Measurements from ENCODE around the gene DNAH14.

DNAH14 gene

DNA sequence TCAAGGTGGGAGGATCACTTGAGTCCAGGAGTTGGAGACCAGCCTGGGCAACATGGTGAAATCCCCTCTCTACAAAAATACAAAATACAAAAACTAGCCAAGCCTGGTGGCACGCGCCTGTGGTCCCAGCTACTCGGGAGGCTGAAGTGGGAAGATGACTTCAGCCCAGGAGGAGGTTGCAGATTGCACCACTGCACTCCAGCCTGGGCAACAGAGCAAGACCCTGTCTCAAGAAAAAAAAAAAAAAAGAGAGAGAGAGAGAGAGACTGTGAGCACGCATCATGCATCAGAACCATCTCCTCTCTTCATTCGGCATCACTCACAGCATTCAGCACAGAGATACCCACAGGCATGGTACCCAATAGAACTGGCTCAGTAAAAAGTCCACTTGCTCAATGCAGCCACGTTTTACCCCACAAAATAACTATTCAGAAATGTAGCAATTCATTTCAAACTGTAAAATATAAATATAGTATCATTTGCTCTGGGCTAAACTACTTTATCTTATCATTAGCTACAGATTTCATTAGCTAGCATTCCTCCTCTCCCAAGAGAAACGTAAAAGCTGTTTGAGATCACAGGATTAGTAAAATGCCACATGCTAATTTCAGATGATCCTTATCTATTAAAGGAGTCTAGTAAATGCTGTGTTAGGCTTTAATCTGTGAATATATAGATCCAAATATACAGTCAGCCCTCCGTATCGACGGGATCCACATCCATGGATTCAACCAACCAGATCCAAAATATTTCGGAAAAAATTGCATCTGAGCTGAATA lies 486.7 kb downstream of the DNAH14 start:
- H3K9me3 Mint-ChIP-seq, result peaks cover 0 to 1% of the 10 kb centered on the region in 2 donors
- H3K4me3 Mint-ChIP-seq, result no peak overlapping the region
- DNase-seq (no peak), ATAC-seq (replicated peaks) (no peak)
- peaks cover 30 to 53% of the 10 kb centered on the region in 2 donors for H3K36me3 Mint-ChIP-seq
- H3K27me3 Mint-ChIP-seq, result no peaks in the 10 kb centered on the region
- H3K27ac Mint-ChIP-seq, result no peak overlapping the region
- H3K4me1 Mint-ChIP-seq, result peaks cover 13 to 34% of the 10 kb centered on the region in 2 donors

DNA sequence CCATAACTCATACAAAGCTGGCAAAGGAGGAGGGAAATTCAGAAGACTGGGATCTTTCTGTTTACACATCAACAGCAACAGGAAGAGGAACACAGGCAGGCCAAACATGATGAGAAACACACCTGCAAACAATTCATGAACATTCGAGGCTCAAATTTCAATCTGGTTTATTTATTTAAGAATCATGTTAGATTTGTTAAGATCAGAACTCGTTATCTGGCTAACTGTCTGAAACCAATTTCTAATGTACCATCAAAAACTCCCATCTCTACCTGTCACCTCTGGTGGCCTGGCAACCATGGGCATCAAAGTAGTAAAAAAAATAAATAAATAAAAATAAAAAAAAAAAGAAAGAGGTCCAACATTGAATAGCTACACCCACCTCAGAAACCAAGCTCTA lies 488.6 kb downstream of the DNAH14 start:
- ATAC-seq (replicated peaks), result no peak
- Mint-ChIP-seq H3K4me3 (no peak overlapping the region), H3K9me3 (peaks cover 0 to 1% of the 10 kb centered on the region in 2 donors), H3K27ac (peak overlapping the region; percentile 27), H3K27me3 (no peaks in the 10 kb centered on the region), H3K36me3 (peaks cover 26 to 56% of the 10 kb centered on the region in 2 donors), H3K4me1 (peaks cover 18 to 47% of the 10 kb centered on the region in 2 donors)
- no peak for DNase-seq

DNA sequence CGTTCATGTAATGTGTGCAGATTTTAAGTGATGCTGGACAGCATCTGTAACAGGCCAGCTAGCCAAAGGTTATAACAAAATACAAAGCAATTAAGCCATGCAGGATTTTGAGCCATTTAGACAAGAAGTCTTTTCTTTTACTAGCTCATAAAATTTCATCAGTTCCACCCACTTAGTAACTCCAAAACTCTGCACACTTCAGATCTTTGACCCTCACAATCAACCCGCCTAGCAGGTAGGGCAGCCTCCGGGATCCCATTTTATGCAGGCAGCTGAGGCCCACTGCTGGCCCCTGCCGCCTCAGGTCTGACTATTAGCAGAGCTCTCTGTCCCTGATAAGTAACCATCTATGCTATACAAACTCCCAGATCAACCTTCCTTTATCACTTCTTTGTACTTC lies 489.1 kb downstream of the DNAH14 start:
- peaks cover 28 to 58% of the 10 kb centered on the region in 2 donors for H3K36me3 Mint-ChIP-seq
- no peaks in the 10 kb centered on the region for H3K27me3 Mint-ChIP-seq
- no peak overlapping the region for H3K27ac Mint-ChIP-seq
- ATAC-seq (replicated peaks), result no peak
- DNase-seq, result no peak
- peaks cover 23 to 51% of the 10 kb centered on the region in 2 donors for H3K4me1 Mint-ChIP-seq
- H3K9me3 Mint-ChIP-seq, result peaks cover 0 to 1% of the 10 kb centered on the region in 2 donors
- no peak overlapping the region for H3K4me3 Mint-ChIP-seq

DNA sequence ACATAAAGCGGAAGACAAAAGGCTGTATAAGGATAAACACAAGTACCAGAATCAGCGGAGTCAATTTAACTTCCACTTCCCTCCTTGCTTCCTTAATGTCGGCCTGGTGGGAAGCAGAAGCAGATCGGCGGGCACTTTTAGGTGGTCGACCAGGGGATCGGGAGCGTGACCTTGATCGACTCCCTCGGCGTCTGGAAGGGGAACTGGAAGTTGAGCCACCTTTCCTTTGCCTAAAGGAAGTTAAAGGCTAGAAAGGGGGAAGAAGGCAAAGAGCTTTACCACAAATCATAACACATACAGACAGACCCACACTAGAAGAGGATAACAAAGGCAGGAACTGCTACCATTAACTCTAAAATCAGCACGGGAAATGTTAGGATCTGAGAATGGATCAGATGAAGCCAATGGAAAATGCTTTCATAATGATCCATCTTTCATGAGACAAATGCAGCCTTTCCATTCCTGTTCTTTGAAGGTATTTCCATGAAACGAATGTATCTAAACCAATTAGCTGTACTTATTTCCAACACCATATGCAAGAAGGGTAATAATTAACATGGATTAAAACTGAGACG lies 492.6 kb downstream of the DNAH14 start:
- no peak for DNase-seq
- no peak overlapping the region for H3K4me3 Mint-ChIP-seq
- ATAC-seq (replicated peaks), result no peak
- peaks cover 33 to 57% of the 10 kb centered on the region in 2 donors for H3K4me1 Mint-ChIP-seq
- H3K27ac Mint-ChIP-seq, result peak overlapping the region; percentile 63
- H3K36me3 Mint-ChIP-seq, result peaks cover 14 to 33% of the 10 kb centered on the region in 2 donors
- H3K9me3 Mint-ChIP-seq, result no peaks in the 10 kb centered on the region
- no peaks in the 10 kb centered on the region for H3K27me3 Mint-ChIP-seq

DNA sequence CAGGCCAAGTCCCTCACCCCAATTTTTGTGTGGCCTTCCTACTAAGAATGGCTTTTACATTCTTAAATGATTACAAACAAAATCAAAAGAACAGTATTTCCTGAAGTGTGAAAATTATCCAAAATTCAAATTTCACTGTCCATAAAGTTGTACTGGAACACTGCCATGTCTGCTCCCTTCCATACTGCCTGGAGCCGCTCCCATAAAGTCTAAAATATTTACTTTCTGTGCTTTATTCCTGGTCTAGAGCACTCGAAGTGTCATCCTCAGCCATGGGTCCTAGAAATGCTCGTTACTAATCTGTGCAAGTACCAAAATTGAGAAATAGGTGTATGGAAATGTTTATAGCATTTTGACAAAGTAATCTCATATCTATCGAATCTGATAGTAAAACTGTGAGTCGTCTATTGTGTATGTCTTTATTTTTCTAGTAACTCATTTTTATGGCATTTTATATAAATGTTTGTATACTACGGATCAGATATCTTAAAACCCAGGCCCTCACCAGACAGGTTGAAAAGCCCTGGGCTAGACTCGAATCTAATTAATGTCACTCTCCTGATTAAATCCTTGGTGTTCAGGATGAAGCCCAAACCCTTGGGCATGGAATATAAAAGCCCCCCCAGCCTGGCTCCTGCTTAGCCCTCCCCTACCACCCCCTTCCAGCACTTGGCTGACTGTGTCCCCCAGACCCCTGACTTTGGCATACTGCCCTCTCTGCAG lies 493.5 kb downstream of the DNAH14 start:
- H3K36me3 Mint-ChIP-seq, result peaks cover 10 to 30% of the 10 kb centered on the region in 2 donors
- no peaks in the 10 kb centered on the region for H3K27me3 Mint-ChIP-seq
- ATAC-seq (replicated peaks), result no peak

DNA sequence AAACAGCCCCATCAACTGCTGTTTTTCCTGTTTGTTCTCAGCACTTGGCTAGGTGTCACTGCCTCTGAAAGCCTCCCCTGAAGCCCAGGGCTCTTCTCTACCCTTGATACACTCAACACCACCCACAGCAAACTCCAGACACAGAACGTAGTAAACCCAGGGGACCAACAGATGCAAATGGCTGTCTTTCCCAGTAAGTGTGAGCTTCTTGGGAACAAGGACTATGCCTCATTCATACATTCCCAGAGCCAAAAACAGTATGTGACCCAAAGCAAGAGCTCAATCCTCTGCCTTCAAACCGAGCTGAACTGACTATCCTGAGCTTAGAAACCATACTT lies 494.0 kb downstream of the DNAH14 start:
- no peak for ATAC-seq (replicated peaks)
- Mint-ChIP-seq H3K27me3 (no peaks in the 10 kb centered on the region), H3K4me1 (peaks cover 33 to 55% of the 10 kb centered on the region in 2 donors), H3K9me3 (no peaks in the 10 kb centered on the region), H3K27ac (peak overlapping the region; percentile 52), H3K36me3 (peaks cover 6 to 24% of the 10 kb centered on the region in 2 donors), H3K4me3 (no peak overlapping the region)
- no peak for DNase-seq

More for the DNA sequence above, 493.5 kb downstream of the DNAH14 start:
- no peak for DNase-seq
- Mint-ChIP-seq H3K4me1 (peaks cover 33 to 57% of the 10 kb centered on the region in 2 donors), H3K4me3 (no peak overlapping the region), H3K27ac (peak overlapping the region; percentile 52), H3K9me3 (no peaks in the 10 kb centered on the region)

DNA sequence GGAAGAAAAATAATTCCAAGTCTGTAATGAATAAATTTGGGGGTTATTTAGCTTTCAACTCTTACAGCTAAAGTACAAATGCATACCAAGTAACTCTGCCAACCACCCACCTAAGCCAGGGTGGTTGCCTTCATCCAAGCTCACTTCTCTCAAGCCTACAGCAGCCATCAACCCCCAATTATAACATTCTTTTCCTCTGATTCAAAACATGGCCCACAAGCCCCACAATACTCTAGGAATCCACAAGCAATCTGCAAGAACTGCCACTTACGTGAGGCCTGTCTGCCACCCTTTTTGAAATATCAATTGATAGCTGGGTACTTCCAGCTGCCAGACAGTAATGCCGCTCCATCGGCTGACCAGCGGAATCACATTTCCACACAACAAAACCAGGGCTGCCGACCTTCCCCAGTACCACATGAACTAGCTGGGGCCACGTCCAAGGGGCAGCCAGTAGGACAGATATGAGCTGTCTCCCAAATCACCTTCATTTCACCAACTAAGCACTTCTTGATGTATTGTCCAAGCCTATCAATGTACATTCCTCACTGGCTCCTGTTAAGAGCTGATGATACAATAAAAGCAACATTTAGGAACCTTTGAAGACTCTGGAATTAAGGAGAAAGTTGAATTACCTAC lies 495.2 kb downstream of the DNAH14 start:
- Mint-ChIP-seq H3K27ac (no peak overlapping the region), H3K4me3 (no peak overlapping the region), H3K36me3 (peaks cover 6 to 18% of the 10 kb centered on the region in 2 donors), H3K9me3 (no peaks in the 10 kb centered on the region), H3K27me3 (no peaks in the 10 kb centered on the region), H3K4me1 (peaks cover 30 to 56% of the 10 kb centered on the region in 2 donors)
- no peak for DNase-seq
- no peak for ATAC-seq (replicated peaks)

DNA sequence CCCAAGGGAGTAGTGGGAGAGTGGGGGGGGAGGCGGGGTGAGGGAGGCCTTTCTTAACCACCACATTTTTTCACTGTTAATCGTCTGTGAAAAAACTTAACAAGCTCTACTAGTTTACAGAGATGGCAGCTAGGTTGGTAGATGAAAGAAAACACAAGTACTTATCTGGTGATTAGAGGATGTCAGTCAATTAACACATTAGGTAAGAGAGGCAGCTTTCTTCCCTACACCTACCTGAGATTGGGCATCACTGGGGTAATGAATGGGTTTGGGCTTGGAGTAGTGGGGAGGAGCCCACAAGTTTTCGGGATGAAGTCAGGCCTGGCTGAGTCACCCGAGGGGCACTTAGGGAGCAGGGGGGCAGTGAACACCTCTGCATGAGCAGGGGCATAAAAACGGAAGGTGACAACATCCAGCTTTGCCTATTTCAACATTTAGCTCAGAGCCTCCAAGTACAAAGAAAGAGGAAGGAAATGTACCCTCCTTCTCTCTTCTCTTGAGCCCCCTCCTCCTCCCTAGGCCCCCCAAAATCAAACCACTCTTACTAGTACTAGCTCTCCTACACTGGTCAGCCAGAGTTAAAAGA lies 495.8 kb downstream of the DNAH14 start:
- peak overlapping the region; percentile 67 for H3K27ac Mint-ChIP-seq
- no peaks in the 10 kb centered on the region for H3K9me3 Mint-ChIP-seq
- H3K36me3 Mint-ChIP-seq, result peaks cover 6 to 18% of the 10 kb centered on the region in 2 donors
- peaks cover 30 to 56% of the 10 kb centered on the region in 2 donors for H3K4me1 Mint-ChIP-seq
- DNase-seq (no peak), ATAC-seq (replicated peaks) (no peak)
- no peaks in the 10 kb centered on the region for H3K27me3 Mint-ChIP-seq
- H3K4me3 Mint-ChIP-seq, result peak overlapping the region; percentile 6 to 83

DNA sequence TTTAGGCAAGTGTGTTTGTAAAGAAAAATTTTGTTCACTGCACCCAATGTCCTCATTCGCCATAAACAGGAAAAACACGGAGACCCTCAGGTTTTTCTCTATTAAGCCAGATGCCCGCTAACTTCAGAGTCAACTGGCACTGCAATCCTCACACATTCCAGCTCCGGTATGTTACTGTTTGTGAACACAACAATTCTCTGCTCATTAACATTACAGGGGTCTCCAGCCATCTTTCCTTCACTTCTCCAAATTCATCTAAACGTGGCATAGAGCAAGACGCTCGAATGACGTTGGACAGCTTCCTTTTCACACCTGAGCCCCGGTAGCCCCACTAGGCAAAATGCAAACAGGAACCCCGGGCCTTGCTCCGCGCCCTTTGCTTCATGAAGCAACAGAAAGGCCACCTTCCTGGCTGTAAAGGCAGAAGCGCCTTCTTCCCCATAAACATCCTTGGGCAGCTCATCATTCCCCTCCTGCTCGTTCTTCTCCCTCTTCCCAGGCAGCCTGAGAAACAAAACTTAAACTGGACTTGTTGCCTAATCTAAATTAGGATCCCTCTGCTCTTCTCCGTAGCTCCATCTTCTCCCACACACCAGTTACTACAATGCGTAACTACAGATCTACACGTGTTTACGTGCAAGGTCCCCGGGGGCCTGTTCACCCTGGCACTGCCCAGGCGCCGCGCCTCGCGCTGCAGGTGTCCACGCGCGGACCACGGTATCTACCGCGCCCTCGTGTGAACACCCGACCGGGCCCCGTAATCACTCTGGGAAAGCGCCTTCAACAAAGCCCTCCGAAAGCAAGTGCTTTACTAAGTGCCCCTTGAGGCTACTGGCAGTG lies 497.1 kb downstream of the DNAH14 start:
- Mint-ChIP-seq H3K9me3 (no peaks in the 10 kb centered on the region), H3K4me3 (peak overlapping the region; percentile 83 to 86), H3K27ac (peak overlapping the region; percentile 49), H3K4me1 (peaks cover 30 to 56% of the 10 kb centered on the region in 2 donors), H3K27me3 (no peaks in the 10 kb centered on the region), H3K36me3 (peaks cover 6 to 18% of the 10 kb centered on the region in 2 donors)
- DNase-seq, result no peak
- peak; percentile 24 to 32 for ATAC-seq (replicated peaks)

DNA sequence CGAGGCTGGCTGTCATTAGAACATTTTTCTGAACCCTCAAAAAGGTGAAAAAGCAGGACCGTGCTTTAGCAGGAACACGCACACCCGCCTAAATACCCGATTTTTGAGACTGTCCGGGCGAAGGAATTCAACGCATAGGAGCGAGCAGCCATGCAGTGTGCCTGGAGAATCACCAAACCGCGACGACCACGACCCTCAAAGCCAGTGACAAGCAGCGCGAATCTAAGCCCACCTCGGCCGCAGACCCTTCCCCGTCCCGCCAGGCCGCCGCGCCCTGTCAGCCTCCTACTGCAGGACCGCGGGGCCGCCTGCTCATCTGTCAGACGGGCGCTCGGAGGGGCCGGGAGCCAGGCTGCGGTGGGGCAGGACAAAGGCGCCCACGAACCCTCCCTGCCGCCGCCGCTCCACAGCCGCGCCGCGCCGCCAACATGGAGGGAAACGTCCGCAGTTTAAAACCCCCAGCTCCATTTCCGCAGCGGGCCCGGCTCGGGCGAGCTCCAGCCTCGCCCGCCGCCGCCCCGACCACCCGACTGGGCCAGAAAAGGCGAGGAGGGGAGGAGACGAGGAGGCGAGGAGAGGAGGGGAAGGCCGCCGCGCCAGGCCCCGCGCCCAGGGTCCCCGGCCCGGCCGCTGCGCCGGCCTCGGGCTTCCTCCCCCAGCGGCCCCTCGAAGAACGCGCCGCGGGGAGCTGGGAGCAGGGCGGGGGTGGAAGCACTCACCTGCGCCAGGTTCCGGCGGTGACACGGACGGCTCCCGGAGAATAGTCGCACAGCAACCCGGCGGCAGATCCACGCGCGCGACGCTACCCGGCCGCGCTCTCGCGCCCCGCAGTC lies 498.0 kb downstream of the DNAH14 start, which contains the start of gene LBR:
Gene LBR, minus strand, starts transcription at position 804 of the 833 bp plus-strand sequence. CDS start 3,963 bp downstream, outside the sequence.
- ATAC-seq (replicated peaks) (peak; percentile 19 to 24), DNase-seq (no peak)
- Mint-ChIP-seq H3K9me3 (no peaks in the 10 kb centered on the region), H3K36me3 (peaks cover 6 to 14% of the 10 kb centered on the region in 2 donors), H3K4me3 (peak within 1 kb of the TSS; percentile 83 to 86), H3K27ac (peak within 1 kb of the TSS; percentile 88), H3K4me1 (peaks cover 24 to 48% of the 10 kb centered on the region in 2 donors), H3K27me3 (no peaks in the 10 kb centered on the region)

DNA sequence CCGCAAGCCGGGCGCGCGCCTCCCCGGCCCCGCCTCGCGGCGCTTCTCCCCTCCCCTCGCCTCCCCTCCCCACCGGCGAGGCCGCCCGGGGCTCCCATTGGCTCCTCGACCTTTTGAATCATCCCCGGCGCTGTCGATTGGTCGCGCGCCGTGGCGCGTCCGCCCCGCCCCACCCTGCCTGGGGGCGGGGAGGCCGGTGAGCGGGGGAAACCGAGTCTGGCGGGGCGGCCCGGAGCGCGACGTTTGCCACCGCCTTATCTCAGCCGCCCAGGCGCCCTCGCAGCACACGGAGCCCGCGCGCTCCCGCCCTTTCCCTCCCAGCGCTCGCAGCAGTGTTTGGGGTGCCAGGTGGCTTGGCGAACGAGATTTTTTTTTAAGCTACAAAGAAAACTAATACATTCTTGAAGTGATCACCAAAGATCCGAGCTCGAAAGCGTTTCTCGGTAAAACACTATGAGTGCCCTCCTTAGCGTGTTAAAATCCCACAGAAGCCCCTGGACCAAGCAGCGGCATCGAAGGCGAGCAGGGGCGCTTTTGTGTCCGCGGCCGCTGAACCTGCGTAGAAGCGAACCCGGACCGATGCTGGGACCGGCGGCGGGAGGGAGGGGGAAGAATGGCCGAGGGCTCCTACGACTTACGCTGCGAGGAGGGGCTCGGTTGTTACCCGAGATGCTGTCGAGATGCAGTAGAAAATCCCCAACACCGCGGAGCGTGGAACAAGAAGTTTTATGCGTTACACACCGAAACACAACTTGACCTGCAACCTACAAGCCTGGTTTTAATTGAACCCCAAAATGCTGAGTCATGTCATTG lies 498.8 kb downstream of the DNAH14 start:
- peak overlapping the region; percentile 88 for H3K27ac Mint-ChIP-seq
- DNase-seq (peak; percentile 87), ATAC-seq (replicated peaks) (peak; percentile 89 to 92)
- H3K4me3 Mint-ChIP-seq, result peak overlapping the region; percentile 80 to 83
- H3K27me3 Mint-ChIP-seq, result no peaks in the 10 kb centered on the region
- peaks cover 23 to 42% of the 10 kb centered on the region in 2 donors for H3K4me1 Mint-ChIP-seq
- peaks cover 6 to 9% of the 10 kb centered on the region in 2 donors for H3K36me3 Mint-ChIP-seq
- no peaks in the 10 kb centered on the region for H3K9me3 Mint-ChIP-seq
